SK-N-SH treated with all-trans-retinoic acid at 6 μM for 48 hours (cell line): ENCODE measurements around the gene NTSR2.

Source experiments
- ATAC-seq: fragments of 200-7000 bp; cut with Tn5 transposase; 3 replicates; pipeline ENCODE4 v1.9.1; 2020; ENCODE audit warnings: mild to moderate bottlenecking, moderate library complexity
- ARNTL ChIP-seq: fragments of 450-650 bp; formaldehyde crosslinking; IDR thresholded peaks from 2 replicates; pipeline ENCODE4 v1.5.0; 2020; ENCODE audit warnings: low read depth, mild to moderate bottlenecking, moderate library complexity, borderline replicate concordance
- BACH2 ChIP-seq: fragments of 250-450 bp; sonication (Bioruptor Pico); IDR thresholded peaks from 2 replicates; pipeline ENCODE4 v1.9.0; 2021; ENCODE audit warnings: mild to moderate bottlenecking, borderline replicate concordance
- CREB5 ChIP-seq: fragments of 250-450 bp; sonication (Bioruptor Pico); IDR thresholded peaks from 2 replicates; pipeline ENCODE4 v1.5.1; 2020; ENCODE audit warnings: low read depth, mild to moderate bottlenecking, moderate library complexity
- CSDC2 ChIP-seq: fragments of 250-450 bp; sonication (Bioruptor Pico); IDR thresholded peaks from 2 replicates; pipeline ENCODE4 v1.5.0; 2020; ENCODE audit warnings: mild to moderate bottlenecking, moderate library complexity
- ISL1 ChIP-seq: fragments of 250-450 bp; sonication (Bioruptor Pico); IDR thresholded peaks from 2 replicates; pipeline ENCODE4 v2.1.2; 2022; ENCODE audit warnings: mild to moderate bottlenecking, moderate library complexity
- OSR1 ChIP-seq: fragments of 250-450 bp; sonication (Bioruptor Pico); IDR thresholded peaks from 2 replicates; pipeline ENCODE4 v1.8.0; 2022; ENCODE audit warnings: moderate library complexity, mild to moderate bottlenecking, inconsistent platforms
- PPARA ChIP-seq: fragments of 250-450 bp; sonication (Bioruptor Pico); IDR thresholded peaks from 2 replicates; pipeline ENCODE4 v1.5.0; 2020; ENCODE audit warnings: mild to moderate bottlenecking, borderline replicate concordance
- RARB ChIP-seq: fragments of 250-450 bp; sonication (Bioruptor Pico); IDR thresholded peaks from 2 replicates; pipeline ENCODE4 v1.8.0; 2021; ENCODE audit warnings: mild to moderate bottlenecking, moderate library complexity
- SNAI2 ChIP-seq: fragments of 250-450 bp; sonication (Bioruptor Pico); IDR thresholded peaks from 2 replicates; pipeline ENCODE4 v1.5.0; 2020; ENCODE audit warnings: mild to moderate bottlenecking, moderate library complexity
- TCF4 ChIP-seq: fragments of 250-450 bp; sonication (Bioruptor Pico); IDR thresholded peaks from 2 replicates; pipeline ENCODE4 v1.8.0; 2021; ENCODE audit warnings: mild to moderate bottlenecking, moderate library complexity, borderline replicate concordance
- TSHZ2 ChIP-seq: fragments of 250-450 bp; sonication (Bioruptor Pico); IDR thresholded peaks from 2 replicates; pipeline ENCODE4 v1.5.0; 2020; ENCODE audit warnings: mild to moderate bottlenecking, moderate library complexity
- ZC3H10 ChIP-seq: fragments of 250-450 bp; sonication (Bioruptor Pico); IDR thresholded peaks from 2 replicates; pipeline ENCODE4 v1.5.1; 2021; ENCODE audit warnings: mild to moderate bottlenecking, moderate library complexity
- ZFP3 ChIP-seq: fragments of 250-450 bp; sonication (Bioruptor Pico); IDR thresholded peaks from 2 replicates; pipeline ENCODE4 v1.5.0; 2020; ENCODE audit warnings: mild to moderate bottlenecking, moderate library complexity
- ZFP30 ChIP-seq: fragments of 450-650 bp; formaldehyde crosslinking; IDR thresholded peaks from 2 replicates; pipeline ENCODE4 v1.5.0; 2022; ENCODE audit warnings: mild to moderate bottlenecking, moderate library complexity
- ZNF565 ChIP-seq: fragments of 450-650 bp; formaldehyde crosslinking; conservative IDR thresholded peaks from 2 replicates; pipeline ENCODE4 v1.5.0; 2020; ENCODE audit warnings: low read depth, mild to moderate bottlenecking, moderate library complexity
- ZNF70 ChIP-seq: fragments of 450-650 bp; formaldehyde crosslinking; IDR thresholded peaks from 2 replicates; pipeline ENCODE4 v1.5.0; 2020; ENCODE audit warnings: mild to moderate bottlenecking, moderate library complexity
- ZNF8 ChIP-seq: fragments of 450-650 bp; formaldehyde crosslinking; IDR thresholded peaks from 2 replicates; pipeline ENCODE4 v1.5.0; 2020; ENCODE audit warnings: mild to moderate bottlenecking, moderate library complexity
- TF ChIP-seq, protein P1 (sequence below): fragments of 250-450 bp; sonication (Bioruptor Pico); IDR thresholded peaks from 2 replicates; pipeline ENCODE4 v1.5.1; 2021; ENCODE audit warnings: mild to moderate bottlenecking, moderate library complexity
- TF ChIP-seq, protein P2 (sequence below): fragments of 250-450 bp; sonication (Bioruptor Pico); IDR thresholded peaks from 2 replicates; pipeline ENCODE4 v1.8.0; 2021; ENCODE audit warnings: low read depth, mild to moderate bottlenecking, moderate library complexity, borderline replicate concordance

Gene NTSR2

DNA sequence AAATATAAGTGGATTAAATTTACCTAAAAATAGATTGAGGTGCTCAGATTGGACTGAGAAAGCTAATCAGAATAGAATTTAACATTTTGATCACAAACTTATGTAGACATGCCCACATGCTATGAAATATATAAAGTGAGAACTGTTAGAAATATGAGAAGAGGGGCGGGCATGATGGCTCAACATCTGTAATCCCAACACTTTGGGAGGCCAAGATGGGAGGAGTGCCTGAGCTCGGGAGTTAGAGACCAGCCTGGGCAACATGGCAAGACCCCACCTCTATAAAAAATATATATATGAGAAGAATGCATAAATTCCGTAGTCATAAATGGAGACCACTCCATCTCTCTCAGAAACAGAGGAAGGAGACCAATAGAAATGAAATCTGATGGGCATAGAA, 25.7 kb downstream of the NTSR2 start (continued):
- TF ChIP-seq BACH2 (CRISPR knock-in tag) (no peak), ZFP3 (CRISPR knock-in tag) (no peak), ZNF565 (no peak), ZNF8 (CRISPR knock-in tag) (no peak), OSR1 (no peak), CSDC2 (no peak)
- TF ChIP-seq, protein P1, sequence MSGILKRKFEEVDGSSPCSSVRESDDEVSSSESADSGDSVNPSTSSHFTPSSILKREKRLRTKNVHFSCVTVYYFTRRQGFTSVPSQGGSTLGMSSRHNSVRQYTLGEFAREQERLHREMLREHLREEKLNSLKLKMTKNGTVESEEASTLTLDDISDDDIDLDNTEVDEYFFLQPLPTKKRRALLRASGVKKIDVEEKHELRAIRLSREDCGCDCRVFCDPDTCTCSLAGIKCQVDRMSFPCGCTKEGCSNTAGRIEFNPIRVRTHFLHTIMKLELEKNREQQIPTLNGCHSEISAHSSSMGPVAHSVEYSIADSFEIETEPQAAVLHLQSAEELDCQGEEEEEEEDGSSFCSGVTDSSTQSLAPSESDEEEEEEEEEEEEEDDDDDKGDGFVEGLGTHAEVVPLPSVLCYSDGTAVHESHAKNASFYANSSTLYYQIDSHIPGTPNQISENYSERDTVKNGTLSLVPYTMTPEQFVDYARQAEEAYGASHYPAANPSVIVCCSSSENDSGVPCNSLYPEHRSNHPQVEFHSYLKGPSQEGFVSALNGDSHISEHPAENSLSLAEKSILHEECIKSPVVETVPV (CRISPR knock-in tag) = no peak

GRCh38 chr2:11642972-11643371, 27.0 kb downstream of the NTSR2 start:
- TF ChIP-seq ZFP30 (no peak), BACH2 (CRISPR knock-in tag) (no peak), ZFP3 (CRISPR knock-in tag) (no peak), TSHZ2 (no peak), ISL1 (CRISPR knock-in tag) (no peak), OSR1 (no peak), TCF4 (CRISPR knock-in tag) (no peak), ZNF70 (CRISPR knock-in tag) (no peak), SNAI2 (CRISPR knock-in tag) (no peak), PPARA (CRISPR knock-in tag) (no peak), CREB5 (CRISPR knock-in tag) (no peak), ZNF8 (CRISPR knock-in tag) (no peak), CSDC2 (no peak), RARB (CRISPR knock-in tag) (no peak), ZC3H10 (CRISPR knock-in tag) (no peak), ARNTL (no peak)
- TF ChIP-seq, protein P1 (CRISPR knock-in tag) = no peak
- TF ChIP-seq, protein P2, sequence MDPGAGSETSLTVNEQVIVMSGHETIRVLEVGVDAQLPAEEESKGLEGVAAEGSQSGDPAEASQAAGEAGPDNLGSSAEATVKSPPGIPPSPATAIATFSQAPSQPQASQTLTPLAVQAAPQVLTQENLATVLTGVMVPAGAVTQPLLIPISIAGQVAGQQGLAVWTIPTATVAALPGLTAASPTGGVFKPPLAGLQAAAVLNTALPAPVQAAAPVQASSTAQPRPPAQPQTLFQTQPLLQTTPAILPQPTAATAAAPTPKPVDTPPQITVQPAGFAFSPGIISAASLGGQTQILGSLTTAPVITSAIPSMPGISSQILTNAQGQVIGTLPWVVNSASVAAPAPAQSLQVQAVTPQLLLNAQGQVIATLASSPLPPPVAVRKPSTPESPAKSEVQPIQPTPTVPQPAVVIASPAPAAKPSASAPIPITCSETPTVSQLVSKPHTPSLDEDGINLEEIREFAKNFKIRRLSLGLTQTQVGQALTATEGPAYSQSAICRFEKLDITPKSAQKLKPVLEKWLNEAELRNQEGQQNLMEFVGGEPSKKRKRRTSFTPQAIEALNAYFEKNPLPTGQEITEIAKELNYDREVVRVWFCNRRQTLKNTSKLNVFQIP (CRISPR knock-in tag) = no peak
- TF ChIP-seq, all 23 proteins: peak for 0
- no peak for ATAC-seq

GRCh38 chr2:11640132-11640531, 29.9 kb downstream of the NTSR2 start:
- TF ChIP-seq BACH2 (CRISPR knock-in tag) (no peak), CSDC2 (no peak)
- TF ChIP-seq, protein P1 (CRISPR knock-in tag) = no peak
- ATAC-seq = no peak
